Right lobe of liver (tissue), 6 donors: ENCODE data around the gene SCN4B. TPM values are rescaled to one million over a fixed set of nuclear protein-coding genes. Genes with fewer than 3 reads are reported as not detected.

ENCODE experiments used
- ATAC-seq, 4 donors: fragments of 200-7000 bp; cut with Tn5 transposase; one replicate each; pipeline ENCODE4 v1.9.1; 2020; ENCODE audit warnings: mild to moderate bottlenecking in 4 of 4, moderate library complexity in 4 of 4
- DNase-seq, 3 donors: peaks; one replicate each; pipeline ENCODE4 v3.0.0-alpha.2; 2020
- H3K27ac ChIP-seq, 3 donors: fragments of 200-600 bp; one replicate each; pipeline ENCODE4 v1.8.0; 2022
- H3K27me3 ChIP-seq, 2 donors: fragments of 200-600 bp; one replicate each; pipeline ENCODE4 v1.8.0; 2022
- H3K36me3 ChIP-seq, 4 donors: fragments of 200-600 bp; sonication (generic) in 1 of 4; one replicate each; pipeline versions ENCODE4 v1.5.1 to v1.8.0; 2017 to 2022; ENCODE audit warnings: control low read depth in 1 of 4
- H3K4me1 ChIP-seq, 4 donors: fragments of 200-600 bp; sonication (generic) in 1 of 4; one replicate each; pipeline versions ENCODE4 v1.5.1 to v1.8.0; 2017 to 2022; ENCODE audit warnings: control low read depth in 1 of 4
- H3K4me3 ChIP-seq, 3 donors: fragments of 200-600 bp; one replicate each; pipeline ENCODE4 v1.8.0; 2022
- H3K9me3 ChIP-seq, 4 donors: fragments of 200-600 bp; sonication (generic) in 1 of 4; one replicate each; pipeline versions ENCODE4 v1.5.1 to v1.8.0; 2017 to 2022; ENCODE audit warnings: control low read depth in 1 of 4
- CTCF ChIP-seq, 4 donors: fragments of 200-600 bp in 3 of 4; fragments of 450-650 bp in 1 of 4; IDR thresholded peaks; one replicate each; pipeline versions ENCODE4 v1.5.1 to v1.8.0; 2016 to 2022; ENCODE audit warnings: antibody characterized with exemption in 4 of 4, mild to moderate bottlenecking in 2 of 4
- POLR2A ChIP-seq: fragments of 450-650 bp; IDR thresholded peaks from one replicate; pipeline ENCODE4 v1.6.1; 2017; ENCODE audit warnings: antibody characterized with exemption, mild to moderate bottlenecking
- WGBS: methylation state at CpG from one replicate; pipeline ENCODE4 v1.1.6; 2018; ENCODE audit warnings: low coverage, low lambda C conversion rate; ENCODE audit not compliant: insufficient coverage; ENCODE audit errors: missing lambda C conversion rate; 5-methylcytosine and 5-hydroxymethylcytosine counted together
- intact Hi-C, 2 donors: fragments of 100-400 bp; cut with DNase I; formaldehyde crosslinking; loops; one replicate each; pipeline versions ENCODE4 v1.11.2 to v1.14.1; 2022
- total RNA-seq, 6 experiments: library from RNA; depleted of rRNA in 2 of 6; stranded (reverse); fragments of >200 nt in 2 of 6; fragmentation: NEBNext Ultra II Directional in 3 of 6; extraction: Animal tissue kit (Norgen Biotek cat#: 25700) in 3 of 6; gene quantifications; one replicate each; pipeline versions ENCODE4 v1.1.0 to v1.2.4, GENCODE V29; 2016 to 2023
- donor health status: DM: no; HTN: yes; CAD: no.
- donor health status: DM: no; HTN: no; CAD: no.
- donor health status: DM: no; HTN: no; CAD: no.
- donor health status: DM: no; HTN: yes; CAD: no.
- donor health status: DM: no; HTN: yes; CAD: no.

Gene SCN4B
- total RNA-seq, 6 experiments from 2014 or later, result 0.11 to 0.30 (median 0.23) TPM

GRCh38 chr11:118145285-118146227, 7.1 kb downstream of the SCN4B start:
- H3K27me3 ChIP-seq, result peaks cover 0 to 7% of the 10 kb centered on the region in 2 donors
- ATAC-seq, result peak; percentile 98 to 99 (median 98)
- TF ChIP-seq POLR2A, result no peak
- TF ChIP-seq CTCF (IDR thresholded peaks at IDR 0.05), result peak in 3 of 4 donors; percentile 93 to 99 (median 95)
- intact Hi-C loops, result loop anchor here in 1 of 2 donors (10.0 kb wide), 1 partner anchor 149 kb away; no protein-coding TSS in a partner anchor
- peaks cover 0 to 7% (median 0%) of the 10 kb centered on the region in 4 donors for H3K4me1 ChIP-seq
- no peak overlapping the region for H3K27ac ChIP-seq
- no peaks in the 10 kb centered on the region for H3K9me3 ChIP-seq
- no peaks in the 10 kb centered on the region for H3K36me3 ChIP-seq
- WGBS, result 5% methylated on average over 27 of the region's 78 CpGs
- peak; percentile 92 to 93 (median 93) for DNase-seq
- peak overlapping the region; percentile 53 to 57 (median 55) for H3K4me3 ChIP-seq

- Histone ChIP-seq H3K4me1 (peaks cover 0 to 7% (median 0%) of the 10 kb centered on the region in 4 donors), H3K9me3 (no peaks in the 10 kb centered on the region), H3K27ac (no peak overlapping the region), H3K4me3 (peak overlapping the region in 1 of 3 donors; percentile 57), H3K27me3 (peaks cover 0 to 7% of the 10 kb centered on the region in 2 donors), H3K36me3 (no peaks in the 10 kb centered on the region)
- no peak for ATAC-seq
- TF ChIP-seq POLR2A (no peak), CTCF (IDR thresholded peaks at IDR 0.05) (no peak)
- DNase-seq, result no peak
- WGBS, result 32% methylated on average over 14 of the region's 20 CpGs
- intact Hi-C loops, result loop anchor here in 1 of 2 donors (10.0 kb wide), 1 partner anchor 150 kb away; no protein-coding TSS in a partner anchor
Observed at GRCh38 chr11:118144301-118145268, 8.0 kb downstream of the SCN4B start.

- TF ChIP-seq CTCF (IDR thresholded peaks at IDR 0.05) (no peak), POLR2A (no peak)
- intact Hi-C loops, result loop anchor here in 1 of 2 donors (10.0 kb wide), 1 partner anchor 151 kb away; no protein-coding TSS in a partner anchor
- DNase-seq (no peak), ATAC-seq (no peak)
- Histone ChIP-seq H3K9me3 (no peaks in the 10 kb centered on the region), H3K4me1 (peaks cover 0 to 7% (median 0%) of the 10 kb centered on the region in 4 donors), H3K27ac (no peak overlapping the region), H3K36me3 (no peaks in the 10 kb centered on the region), H3K27me3 (peaks cover 0 to 7% of the 10 kb centered on the region in 2 donors), H3K4me3 (no peak overlapping the region)
- 43% methylated on average over 6 of the region's 12 CpGs for WGBS
Observed at GRCh38 chr11:118143661-118144185, 8.9 kb downstream of the SCN4B start.

- WGBS, result 14% methylated on average over 6 of the region's 6 CpGs
- peak in 1 of 3 donors; percentile 36 for DNase-seq
- H3K4me3 ChIP-seq, result no peak overlapping the region
- peaks cover 0 to 7% (median 0%) of the 10 kb centered on the region in 4 donors for H3K4me1 ChIP-seq
- ATAC-seq, result peak in 3 of 4 donors; percentile 5 to 30 (median 14)
- no peak overlapping the region for H3K27ac ChIP-seq
- H3K27me3 ChIP-seq, result peaks cover 0 to 7% of the 10 kb centered on the region in 2 donors
- intact Hi-C loops, result loop anchor here in 1 of 2 donors (10.0 kb wide), 1 partner anchor 152 kb away; no protein-coding TSS in a partner anchor
- no peaks in the 10 kb centered on the region for H3K9me3 ChIP-seq
- H3K36me3 ChIP-seq, result no peaks in the 10 kb centered on the region
- TF ChIP-seq POLR2A (no peak), CTCF (IDR thresholded peaks at IDR 0.05) (no peak)
Observed at GRCh38 chr11:118142809-118143208, 9.8 kb downstream of the SCN4B start.
